Activated CD4-positive, alpha-beta T cell treated with anti-CD3 and anti-CD28 coated beads for 36 hours (primary cell): ENCODE data around the gene MYOM3. TPM values are rescaled to one million over a fixed set of nuclear protein-coding genes. Genes with fewer than 3 reads are reported as not detected.

ENCODE experiments used
- total RNA-seq, 2 experiments: library from RNA; stranded (reverse); gene quantifications; one replicate each; pipeline ENCODE4 v1.2.3, GENCODE V29; 2021

The MYOM3 gene
- total RNA-seq, 2 experiments from 2014 or later, result not detected

Other genes starting within 250 kb of the MYOM3 start
- 1 to 10 TPM; 4.2 to 4.5 TPM for gene FUCA1, start 243.8 kb downstream of the MYOM3 start, total RNA-seq
- not detected for gene CNR2, start 198.8 kb downstream of the MYOM3 start, total RNA-seq
- 100 to 1,000 TPM; 133 to 142 TPM for gene PNRC2, start 152.3 kb downstream of the MYOM3 start, total RNA-seq
- gene SRSF10, start 131.8 kb downstream of the MYOM3 start, total RNA-seq, result 100 to 1,000 TPM; 213 to 225 TPM
- not detected for gene IL22RA1, start 31.0 kb upstream of the MYOM3 start, total RNA-seq
- gene IFNLR1, start 75.2 kb upstream of the MYOM3 start, total RNA-seq, result 1 to 10 TPM; 6.6 to 7.4 TPM
- gene GRHL3, start 207.2 kb upstream of the MYOM3 start, total RNA-seq, result not detected